ENCODE results near the gene KRT71.
A peak's percentile ranks its signal among the peaks of the same experiment; 100 is the strongest.

The KRT71 gene

DNA sequence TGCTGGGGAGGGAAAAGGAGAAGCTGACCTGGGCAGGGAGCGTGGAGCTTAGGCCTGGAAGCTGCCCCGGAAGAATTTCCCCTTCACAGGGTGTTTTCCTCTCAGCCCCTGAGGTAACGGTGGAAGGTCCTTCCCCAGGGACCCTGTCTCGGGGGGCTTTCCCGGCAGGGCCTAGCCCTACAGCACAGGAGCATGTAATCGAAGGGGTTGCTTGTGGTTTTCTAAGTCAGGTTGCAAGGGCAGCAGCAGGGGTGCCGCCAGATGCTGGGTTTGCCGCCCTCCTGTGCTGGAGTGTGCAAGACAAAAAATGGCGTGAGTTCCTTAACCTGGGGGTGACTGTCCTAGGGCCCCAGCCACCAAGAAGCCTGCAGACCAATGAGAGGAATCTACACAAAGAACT is 22.3 kb upstream of the KRT71 start:
- no peak for DNase-seq

DNA sequence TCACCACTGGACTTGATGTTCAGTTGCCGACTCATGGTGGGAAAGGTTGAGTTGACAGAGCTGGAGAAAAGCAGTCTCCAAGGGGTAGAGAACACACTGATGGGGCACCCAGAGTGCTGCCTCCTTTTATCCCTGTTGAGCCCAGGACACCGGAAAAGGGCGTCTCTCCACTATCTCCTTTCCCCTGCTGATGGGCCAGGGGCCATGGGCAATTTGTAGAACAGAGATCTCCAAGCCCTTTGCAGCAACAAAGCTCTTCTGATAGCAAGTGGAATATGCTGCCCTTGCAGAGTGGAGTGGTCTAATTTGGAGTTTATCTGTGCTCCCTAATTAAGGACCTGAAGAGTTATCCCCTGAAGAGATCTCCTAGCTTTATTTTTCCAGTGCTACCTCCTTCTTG is 20.8 kb upstream of the KRT71 start, which contains the start of gene KRT74:
KRT74 (minus strand) TSS at position 101 of the 400 bp plus-strand sequence; CDS start at position 35, 66 bp downstream.
- DNase-seq: no peak

DNA sequence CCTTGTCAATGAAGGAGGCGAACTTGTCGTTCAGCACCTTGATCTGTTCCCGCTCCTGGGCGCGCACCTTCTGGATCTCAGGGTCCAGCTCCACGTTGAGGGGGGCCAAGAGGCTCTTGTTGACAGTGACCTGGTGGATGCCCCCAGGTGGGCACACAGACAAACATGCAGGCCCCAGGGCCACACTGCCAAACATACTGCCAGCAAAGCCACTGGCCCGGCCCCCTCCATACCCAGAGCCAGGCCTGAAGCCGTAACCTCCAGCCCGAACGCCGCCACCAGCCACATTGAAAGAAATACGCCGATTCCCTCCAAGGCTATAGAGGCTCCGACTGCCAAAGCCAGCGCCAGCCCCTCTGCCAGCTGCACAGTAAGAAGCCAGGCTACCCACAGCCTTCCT is 20.4 kb upstream of the KRT71 start:
- no peak for DNase-seq

DNA sequence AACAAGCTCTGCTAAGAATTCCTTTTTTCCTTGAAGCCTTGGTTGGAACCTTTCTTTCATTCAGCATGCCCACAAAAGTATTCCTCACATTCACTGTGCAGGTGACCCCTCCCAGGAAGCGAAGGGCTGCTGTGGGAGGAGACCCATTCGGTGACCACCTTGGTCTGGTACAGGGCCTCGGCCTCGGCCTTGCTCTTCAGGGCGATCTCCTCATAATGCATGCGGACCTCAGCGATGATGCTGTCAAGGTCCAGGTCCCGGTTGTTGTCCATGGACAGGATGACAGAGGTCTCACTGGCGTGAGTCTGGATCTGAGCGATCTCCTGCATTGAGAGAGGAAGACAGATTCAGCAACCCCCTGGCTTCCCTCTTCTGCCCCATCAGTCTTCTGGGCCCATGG is 17.6 kb upstream of the KRT71 start:
- DNase-seq: no peak

- DNase-seq: no peak
Measured at GRCh38 chr12:52568111-52568510, 15.2 kb upstream of the KRT71 start.

DNA sequence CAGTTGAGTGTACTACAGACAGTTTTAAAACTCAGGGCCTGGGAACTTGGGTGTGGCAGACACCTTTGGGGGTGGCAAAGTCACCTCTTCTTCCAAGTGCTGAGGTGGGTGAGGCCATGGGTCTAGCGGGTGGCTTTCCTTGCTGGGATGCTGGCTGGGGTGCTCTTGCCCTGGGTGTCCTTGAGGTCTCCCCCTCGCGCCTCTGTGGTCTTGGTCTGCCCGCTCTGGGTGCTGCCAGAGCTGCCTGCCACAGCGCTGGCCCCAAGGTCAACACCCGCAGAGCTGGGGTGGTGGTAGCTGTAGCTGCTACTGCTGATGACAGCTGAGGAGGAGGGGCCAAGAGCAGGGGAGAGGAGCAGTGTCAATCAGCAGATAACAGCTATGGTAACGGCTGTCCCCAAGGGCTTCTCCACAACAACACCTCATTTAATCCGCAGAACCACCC is 13.9 kb upstream of the KRT71 start:
- no peak for DNase-seq

- no peak for DNase-seq
Measured at GRCh38 chr12:52564582-52564981, 11.6 kb upstream of the KRT71 start.

DNA sequence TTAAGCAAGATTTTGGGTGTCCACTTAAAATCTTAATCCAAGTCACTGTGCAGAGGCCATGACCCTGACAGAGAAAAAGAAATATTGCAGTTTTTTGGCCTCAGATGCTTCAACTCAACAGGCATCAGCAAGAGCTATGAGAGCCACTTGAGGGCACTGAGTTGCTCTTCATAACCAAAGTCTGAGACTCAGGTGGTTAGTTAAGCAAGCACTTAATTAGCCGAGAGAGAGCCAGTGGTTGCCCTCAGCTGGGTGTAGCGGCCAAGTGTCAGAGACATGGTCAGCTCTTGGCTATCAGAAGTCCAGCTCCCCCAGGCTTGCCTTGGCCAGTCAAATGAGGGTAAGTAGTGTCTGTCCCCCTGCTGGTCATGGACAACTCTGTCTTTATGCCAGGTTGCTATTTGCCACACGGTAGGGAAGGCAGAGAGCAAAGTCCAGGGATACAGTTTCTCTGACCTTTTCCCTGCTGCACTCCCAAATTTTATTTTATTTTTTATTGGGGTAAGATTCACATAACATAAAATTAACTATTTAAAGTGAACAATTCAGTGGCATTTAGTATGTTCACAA is 9.0 kb upstream of the KRT71 start:
- no peak for DNase-seq

- no peak for DNase-seq
Measured at GRCh38 chr12:52559979-52560378, 7.0 kb upstream of the KRT71 start.

GRCh38 chr12:52558781-52559445 is 6.0 kb upstream of the KRT71 start:
- no peak for DNase-seq

GRCh38 chr12:52557476-52557875 is 4.5 kb upstream of the KRT71 start:
- no peak for DNase-seq

DNA sequence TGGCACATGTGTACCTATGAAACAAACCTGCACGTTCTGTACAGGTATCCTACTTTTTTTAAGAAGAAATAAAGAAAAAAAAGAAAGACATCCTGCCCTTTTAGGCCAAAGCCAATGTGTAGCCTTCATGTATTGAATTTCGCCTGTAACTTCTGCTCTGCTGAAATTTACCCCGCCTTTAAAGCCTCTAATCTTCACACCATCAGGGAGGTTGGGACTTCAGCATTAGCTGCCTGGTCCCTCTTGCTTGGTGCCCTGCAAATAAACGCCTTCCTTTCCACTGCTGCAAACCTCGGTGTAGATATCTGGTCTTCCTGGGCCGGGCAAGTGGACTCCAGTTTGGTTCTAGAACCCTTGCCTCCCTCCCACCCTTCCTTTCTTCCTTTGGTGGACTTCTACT is 2.6 kb upstream of the KRT71 start:
- DNase-seq: no peak

DNA sequence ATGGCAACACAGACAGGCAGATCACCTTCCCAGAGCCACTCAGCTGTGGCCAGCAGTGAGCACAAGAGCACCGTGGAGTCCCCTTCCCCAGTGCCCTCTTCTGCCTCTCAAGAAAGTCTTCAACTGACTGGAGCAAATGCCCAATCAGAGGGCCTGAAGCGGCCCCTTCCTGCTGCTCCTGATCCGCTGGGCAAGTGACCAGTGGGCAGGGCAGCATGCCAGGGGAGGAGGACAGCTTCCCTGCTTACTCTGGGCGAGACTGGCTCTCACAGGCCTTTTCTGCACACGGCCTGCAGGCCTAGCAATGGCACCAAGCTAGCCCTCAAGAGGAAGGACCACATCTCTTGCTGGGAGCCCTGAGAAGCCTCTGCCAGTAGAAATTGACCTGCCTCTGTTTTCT is 890 bp downstream of the KRT71 start:
- no peak for DNase-seq

DNA sequence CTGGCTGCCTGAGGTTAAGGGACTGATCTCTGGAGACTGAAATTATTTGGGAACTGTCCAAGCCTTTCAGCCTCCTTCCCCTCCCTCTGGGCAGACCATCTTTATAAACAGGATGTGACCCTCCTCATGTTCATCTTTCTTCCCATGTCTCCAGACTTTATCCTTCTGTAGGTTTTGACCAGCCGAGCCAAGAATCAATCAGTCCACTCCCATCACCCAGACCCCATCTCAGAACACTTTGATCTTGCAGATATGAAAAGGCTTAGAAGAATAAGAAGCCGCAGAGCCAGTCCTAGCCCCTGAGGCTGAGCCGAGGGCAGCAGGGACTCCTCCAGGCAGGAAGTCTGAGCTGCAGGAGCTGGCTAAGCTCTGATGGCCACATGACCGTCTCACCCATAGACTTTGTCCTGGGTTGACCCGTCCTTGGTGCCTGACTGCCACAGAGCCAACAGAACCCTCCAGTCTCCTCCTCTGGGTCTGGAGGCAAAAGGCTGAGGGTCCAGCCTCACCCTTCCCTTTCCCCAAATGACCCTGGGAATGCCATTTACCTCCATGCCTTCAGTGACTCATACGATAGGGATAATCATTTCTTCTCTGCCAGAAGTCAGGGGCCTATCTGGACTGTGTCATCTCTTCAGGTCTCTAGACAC is 1.6 kb downstream of the KRT71 start:
- no peak for DNase-seq

GRCh38 chr12:52546126-52546525 is 6.8 kb downstream of the KRT71 start:
- DNase-seq: no peak

DNA sequence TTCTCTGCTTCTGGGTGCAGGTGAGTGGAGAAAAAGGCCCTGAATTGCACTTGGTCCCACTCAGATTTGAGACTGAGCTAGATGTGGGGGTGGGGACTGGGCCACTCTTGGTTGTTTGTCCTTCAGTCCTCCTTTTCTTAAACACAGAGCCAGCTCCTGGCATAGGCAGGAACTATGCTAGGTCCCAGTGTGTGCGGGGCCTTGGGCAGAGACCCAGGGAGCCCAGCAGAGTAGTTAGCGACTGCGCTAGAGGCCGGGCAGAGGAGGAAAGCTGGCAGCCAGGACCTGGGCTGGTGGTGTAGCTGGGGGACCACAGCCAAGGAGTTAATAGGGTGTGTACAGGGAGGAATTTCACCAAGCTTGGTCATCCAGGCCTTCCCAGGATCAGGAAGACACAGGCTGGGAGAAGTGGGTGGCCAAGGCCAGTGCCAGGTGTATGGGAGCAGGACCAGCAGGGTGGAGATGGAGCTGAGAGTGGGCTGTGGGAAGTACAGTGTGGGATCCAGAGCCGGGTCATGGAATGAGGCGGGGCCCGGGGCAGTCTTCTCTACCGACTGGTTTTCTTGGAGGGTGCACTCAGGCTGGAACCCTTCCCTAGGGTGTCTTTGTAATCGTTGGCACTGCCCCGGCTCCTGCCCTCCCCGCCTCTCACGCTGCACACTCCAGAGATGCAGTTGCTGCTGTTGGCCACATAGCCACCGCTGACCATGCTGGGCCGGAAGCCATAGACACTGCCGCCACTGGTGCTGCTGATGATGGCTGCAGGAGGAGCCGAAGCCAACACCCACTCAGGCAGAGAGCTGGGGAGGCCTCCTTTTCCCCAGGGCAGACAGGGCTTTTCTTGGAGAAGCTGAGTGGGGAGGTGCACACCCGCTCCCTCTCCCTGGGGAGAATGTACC is 8.7 kb downstream of the KRT71 start:
- DNase-seq: no peak

GRCh38 chr12:52542785-52543318 is 10.1 kb downstream of the KRT71 start:
- no peak for DNase-seq

DNA sequence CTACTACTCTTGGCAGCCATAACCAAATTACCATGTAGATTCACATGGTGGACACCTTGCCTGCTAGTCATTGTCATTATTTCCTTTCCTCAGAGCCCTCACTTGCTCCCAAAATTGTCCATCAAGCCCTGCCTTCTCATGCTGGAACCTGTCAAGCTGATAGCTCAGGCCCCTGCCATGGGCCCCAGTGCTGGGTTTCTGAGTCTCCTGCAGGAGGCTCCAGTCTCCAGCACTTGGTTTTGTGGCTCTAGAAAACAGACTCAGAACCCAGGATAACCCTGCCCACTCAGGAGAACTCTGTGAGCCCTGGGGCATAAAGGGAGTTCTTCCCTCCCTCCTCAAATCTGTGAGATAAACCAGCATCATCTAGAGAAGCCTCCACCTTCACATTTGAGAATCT is 10.8 kb downstream of the KRT71 start:
- no peak for DNase-seq

- no peak for DNase-seq
Measured at GRCh38 chr12:52541709-52542108, 11.2 kb downstream of the KRT71 start.

DNA sequence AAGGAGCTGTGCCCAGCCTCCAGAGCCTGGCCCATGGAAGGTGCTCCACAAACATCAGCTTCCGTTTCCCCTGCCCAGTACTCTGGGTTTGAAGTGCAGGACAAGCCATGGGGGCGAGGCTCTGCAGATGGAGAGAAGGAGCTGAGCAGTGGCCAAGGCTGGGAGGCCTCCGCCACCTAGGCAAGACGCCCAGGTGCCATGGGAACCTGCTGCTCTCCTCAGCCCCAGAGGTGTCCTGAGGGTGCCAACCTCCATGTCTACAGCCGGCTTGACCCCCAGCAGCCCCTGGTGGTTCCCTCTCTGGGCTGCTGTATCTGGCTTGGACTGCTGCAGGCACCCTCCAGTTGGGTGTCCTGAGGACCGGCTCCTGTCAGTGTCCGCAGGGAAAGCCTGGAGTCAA is 12.4 kb downstream of the KRT71 start:
- DNase-seq: no peak

- DNase-seq: no peak
Measured at GRCh38 chr12:52539821-52540173, 13.1 kb downstream of the KRT71 start.

- DNase-seq: peak; percentile 70
Measured at GRCh38 chr12:52539083-52539820, 13.7 kb downstream of the KRT71 start.

- DNase-seq: no peak
Measured at GRCh38 chr12:52537101-52537500, 15.8 kb downstream of the KRT71 start.

Data from NCI-H1092 treated with DMSO at 0.1 percent for 48 hours (cell line).